Measurements from ENCODE around the gene FOXC2.

FOXC2 gene

GRCh38 chr16:86533076-86533475 is 33.6 kb upstream of the FOXC2 start:
- DNase-seq (ENCODE audit: low read depth) = no peak

GRCh38 chr16:86533767-86534351 is 32.8 kb upstream of the FOXC2 start:
- no peak for DNase-seq (ENCODE audit: low read depth)

- DNase-seq (ENCODE audit: low read depth) = no peak
Observed at GRCh38 chr16:86534779-86535615, 31.6 kb upstream of the FOXC2 start.

- no peak for DNase-seq (ENCODE audit: low read depth)
Observed at GRCh38 chr16:86536621-86537020, 30.0 kb upstream of the FOXC2 start.

- DNase-seq (ENCODE audit: low read depth) = no peak
Observed at GRCh38 chr16:86537486-86537885, 29.1 kb upstream of the FOXC2 start.

GRCh38 chr16:86538196-86538780 is 28.3 kb upstream of the FOXC2 start:
- DNase-seq (ENCODE audit: low read depth) = no peak

GRCh38 chr16:86540894-86541293 is 25.7 kb upstream of the FOXC2 start:
- no peak for DNase-seq (ENCODE audit: low read depth)

GRCh38 chr16:86541560-86541959 is 25.1 kb upstream of the FOXC2 start:
- no peak for DNase-seq (ENCODE audit: low read depth)

- no peak for DNase-seq (ENCODE audit: low read depth)
Observed at GRCh38 chr16:86542756-86543750, 23.6 kb upstream of the FOXC2 start.

- no peak for DNase-seq (ENCODE audit: low read depth)
Observed at GRCh38 chr16:86545481-86545880, 21.1 kb upstream of the FOXC2 start.

GRCh38 chr16:86545954-86546637 is 20.5 kb upstream of the FOXC2 start:
- no peak for DNase-seq (ENCODE audit: low read depth)

- no peak for DNase-seq (ENCODE audit: low read depth)
Observed at GRCh38 chr16:86546638-86547013, 20.0 kb upstream of the FOXC2 start.

GRCh38 chr16:86547286-86547685 is 19.3 kb upstream of the FOXC2 start:
- no peak for DNase-seq (ENCODE audit: low read depth)

GRCh38 chr16:86549076-86549892 is 17.3 kb upstream of the FOXC2 start:
- DNase-seq (ENCODE audit: low read depth) = no peak

- no peak for DNase-seq (ENCODE audit: low read depth)
Observed at GRCh38 chr16:86549893-86550190, 16.8 kb upstream of the FOXC2 start.

- DNase-seq (ENCODE audit: low read depth) = no peak
Observed at GRCh38 chr16:86550281-86550680, 16.3 kb upstream of the FOXC2 start.

- DNase-seq (ENCODE audit: low read depth) = no peak
Observed at GRCh38 chr16:86553356-86553755, 13.3 kb upstream of the FOXC2 start.

- DNase-seq (ENCODE audit: low read depth) = no peak
Observed at GRCh38 chr16:86554599-86554916, 12.1 kb upstream of the FOXC2 start.

- DNase-seq (ENCODE audit: low read depth) = peak; percentile 80
Observed at GRCh38 chr16:86554917-86555703, 11.5 kb upstream of the FOXC2 start, which contains the start of gene MTHFSD. TSS of gene MTHFSD (minus strand) at chr16:86555235. CDS start at chr16:86555184, 51 bp downstream.

GRCh38 chr16:86555704-86556075 is 10.9 kb upstream of the FOXC2 start:
- DNase-seq (ENCODE audit: low read depth) = no peak

Measured in HS-27A (cell line).